Gastrocnemius medialis (tissue), 4 donors: ENCODE measurements around the gene ZNF397.

ENCODE experiments used
- POLR2A ChIP-seq, 2 donors: fragments of 450-650 bp; IDR thresholded peaks; one replicate each; pipeline ENCODE4 v1.6.1; 2017; ENCODE audit warnings: antibody characterized with exemption in 2 of 2, mild to moderate bottlenecking in 2 of 2, moderate library complexity in 2 of 2
- TF ChIP-seq, protein P1 (sequence below), 5 experiments: fragments of 450-650 bp in 3 of 5; fragments of 200-600 bp in 2 of 5; sonication (generic) in 2 of 5; IDR thresholded peaks in 4 of 5; conservative IDR thresholded peaks in 1 of 5; 1 replicate in 4 of 5; 2 replicates in 1 of 5; pipeline ENCODE4 v1.5.1; 2016 to 2019; ENCODE audit warnings: antibody characterized with exemption in 5 of 5, mild to moderate bottlenecking in 3 of 5, moderate library complexity in 3 of 5

DNA sequence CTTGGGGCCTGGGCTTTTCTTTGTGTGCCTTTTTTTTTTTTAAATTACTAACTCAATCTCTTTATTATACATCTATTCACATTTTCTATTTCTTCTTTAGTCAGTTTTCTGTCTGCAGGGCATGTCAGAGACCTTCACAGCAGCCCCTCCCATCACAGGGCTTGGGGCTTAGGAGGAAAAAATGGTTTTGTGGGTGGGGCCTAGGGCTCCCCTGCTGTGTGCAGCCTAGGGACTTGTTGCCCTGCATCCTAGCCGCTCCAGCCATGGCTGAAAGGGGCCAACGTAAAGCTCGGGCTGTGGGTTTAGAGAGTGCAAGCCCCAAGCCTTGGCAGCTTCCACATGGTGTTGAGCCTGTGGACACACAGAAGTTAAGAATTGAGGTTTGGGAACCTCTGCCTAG, 35.4 kb downstream of the ZNF397 start:
- TF ChIP-seq POLR2A (IDR thresholded peaks at IDR 0.05): no peak
- TF ChIP-seq, protein P1, sequence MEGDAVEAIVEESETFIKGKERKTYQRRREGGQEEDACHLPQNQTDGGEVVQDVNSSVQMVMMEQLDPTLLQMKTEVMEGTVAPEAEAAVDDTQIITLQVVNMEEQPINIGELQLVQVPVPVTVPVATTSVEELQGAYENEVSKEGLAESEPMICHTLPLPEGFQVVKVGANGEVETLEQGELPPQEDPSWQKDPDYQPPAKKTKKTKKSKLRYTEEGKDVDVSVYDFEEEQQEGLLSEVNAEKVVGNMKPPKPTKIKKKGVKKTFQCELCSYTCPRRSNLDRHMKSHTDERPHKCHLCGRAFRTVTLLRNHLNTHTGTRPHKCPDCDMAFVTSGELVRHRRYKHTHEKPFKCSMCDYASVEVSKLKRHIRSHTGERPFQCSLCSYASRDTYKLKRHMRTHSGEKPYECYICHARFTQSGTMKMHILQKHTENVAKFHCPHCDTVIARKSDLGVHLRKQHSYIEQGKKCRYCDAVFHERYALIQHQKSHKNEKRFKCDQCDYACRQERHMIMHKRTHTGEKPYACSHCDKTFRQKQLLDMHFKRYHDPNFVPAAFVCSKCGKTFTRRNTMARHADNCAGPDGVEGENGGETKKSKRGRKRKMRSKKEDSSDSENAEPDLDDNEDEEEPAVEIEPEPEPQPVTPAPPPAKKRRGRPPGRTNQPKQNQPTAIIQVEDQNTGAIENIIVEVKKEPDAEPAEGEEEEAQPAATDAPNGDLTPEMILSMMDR (IDR thresholded peaks at IDR 0.05 in 4 of 5, conservative IDR thresholded peaks at IDR 0.05 in 1 of 5): no peak
